ENCODE measurements around the gene DEPDC5. TPM values are rescaled to one million over a fixed set of nuclear protein-coding genes. Genes with fewer than 3 reads are reported as not detected.

DEPDC5 gene
- total RNA-seq, 1 experiment from 2014 or later, result 28.1 TPM

DNA sequence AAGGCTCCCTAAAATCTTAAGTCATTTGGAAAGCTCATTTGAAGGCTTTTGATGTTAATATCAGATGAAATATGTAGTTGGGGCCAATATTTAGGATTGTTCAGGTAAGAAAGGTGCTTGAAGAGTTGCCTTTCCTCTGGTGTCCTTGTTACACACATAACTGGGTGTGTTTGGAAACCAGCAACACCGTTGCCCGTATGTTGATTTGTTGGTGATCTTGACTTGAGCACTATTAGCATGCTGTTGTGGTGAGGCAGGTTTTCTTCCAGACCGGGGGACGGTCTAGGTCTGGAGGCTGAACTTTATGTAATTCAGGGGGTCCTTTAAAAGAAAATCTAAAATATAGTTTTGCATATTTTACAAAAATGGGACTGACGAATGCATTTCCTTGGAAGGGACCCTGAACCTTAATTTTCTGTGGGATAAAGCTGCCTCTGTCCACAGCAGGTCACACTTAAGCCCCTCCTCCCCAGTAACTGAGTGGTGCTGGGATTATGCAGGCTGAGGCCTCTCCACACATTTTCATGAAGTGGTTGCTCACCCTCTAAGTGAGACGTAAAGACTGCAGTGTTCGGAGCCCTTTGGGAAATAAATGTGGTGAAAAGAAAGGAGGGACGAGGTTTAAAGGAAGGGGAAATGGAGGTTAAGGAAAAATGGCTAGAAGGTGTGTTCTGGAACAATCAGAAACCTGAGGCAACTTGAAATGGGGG, 192.3 kb downstream of the DEPDC5 start:
- H2AFZ ChIP-seq, result peak overlapping the region; percentile 85; the same call in 1 of the 2 replicates
- H3K27ac ChIP-seq, result peak overlapping the region; percentile 22; the same call in 1 of the 2 replicates
- peak overlapping the region; percentile 90 for H3K4me2 ChIP-seq
- peaks cover 8% of the 10 kb centered on the region; the same call in 1 of the 2 replicates for H3K36me3 ChIP-seq (ENCODE audit: low read depth)
- BruUV-seq (replicated peaks), result TSS peak; percentile 45
- ChIA-PET CTCF (no interaction called here), POLR2A (ENCODE audit: unreplicated experiment) (interaction anchor here (0.6 kb wide), 1 partner anchor 113 kb away, joined by 3 read pairs; no protein-coding TSS in a partner anchor)
- H3K79me2 ChIP-seq (ENCODE audit: low read depth), result peaks cover 62% of the 10 kb centered on the region
- DNase-seq, result no peak
- no peaks in the 10 kb centered on the region for H3K9me2 ChIP-seq (ENCODE audit: insufficient read depth)
- intact Hi-C loops (cut with micrococcal nuclease; ENCODE audit: unreplicated experiment), result loop anchor here (5.0 to 10.0 kb wide), 3 partner anchors 194 to 381 kb away; partner anchors contain the start of genes DEPDC5 and PRR14L
- H4K20me1 ChIP-seq (ENCODE audit: insufficient read depth), result peaks cover 4% of the 10 kb centered on the region; the same call in 1 of the 2 replicates
- peaks cover 24% of the 10 kb centered on the region; the same call in 1 of the 2 replicates for H3F3A ChIP-seq (ENCODE audit: insufficient read depth, low read depth)
- H3K9me3 ChIP-seq (ENCODE audit: insufficient read depth, low read depth), result no peaks in the 10 kb centered on the region
- no peaks in the 10 kb centered on the region for H3K27me3 ChIP-seq (ENCODE audit: insufficient read depth, low read depth)
- TF ChIP-seq CTCF (conservative IDR thresholded peaks at IDR 0.05) (no peak), EZH2 (IDR thresholded peaks at IDR 0.05; ENCODE audit: low read depth) (no peak)
- peak overlapping the region; percentile 99 for H3K4me3 ChIP-seq
- peaks cover 20% of the 10 kb centered on the region for H3K4me1 ChIP-seq (replicated peaks; ENCODE audit: insufficient read depth)

- CTCF ChIA-PET, result interaction anchor here (0.6 kb wide), 1 partner anchor 282 kb away, joined by 8 read pairs; no protein-coding TSS in a partner anchor
Measured at GRCh38 chr22:31947296-31947695, 193.5 kb downstream of the DEPDC5 start.

More at GRCh38 chr22:31947296-31947695, 193.5 kb downstream of the DEPDC5 start:
- H3K4me2 ChIP-seq, result peak overlapping the region; percentile 90
- H4K20me1 ChIP-seq (ENCODE audit: insufficient read depth), result peaks cover 4% of the 10 kb centered on the region; the same call in 1 of the 2 replicates
- H3K4me1 ChIP-seq (replicated peaks; ENCODE audit: insufficient read depth), result peaks cover 31% of the 10 kb centered on the region
- H2AFZ ChIP-seq, result no peak overlapping the region
- no peaks in the 10 kb centered on the region for H3K9me2 ChIP-seq (ENCODE audit: insufficient read depth)
- BruUV-seq (replicated peaks), result no TSS peak
- no peak for DNase-seq
- peaks cover 74% of the 10 kb centered on the region for H3K79me2 ChIP-seq (ENCODE audit: low read depth)
- H3K27me3 ChIP-seq (ENCODE audit: insufficient read depth, low read depth), result no peaks in the 10 kb centered on the region
- no peaks in the 10 kb centered on the region for H3K9me3 ChIP-seq (ENCODE audit: insufficient read depth, low read depth)
- intact Hi-C loops (cut with micrococcal nuclease; ENCODE audit: unreplicated experiment), result loop anchor here (5.0 to 10.0 kb wide), 3 partner anchors 195 to 382 kb away; partner anchors contain the start of genes DEPDC5 and PRR14L
- POLR2A ChIA-PET (ENCODE audit: unreplicated experiment), result interaction anchor here (0.7 kb wide), 1 partner anchor 146 kb away, joined by 4 read pairs; no protein-coding TSS in a partner anchor
- TF ChIP-seq CTCF (conservative IDR thresholded peaks at IDR 0.05) (peak; percentile 66), EZH2 (IDR thresholded peaks at IDR 0.05; ENCODE audit: low read depth) (no peak)
- peaks cover 36% of the 10 kb centered on the region; the same call in 1 of the 2 replicates for H3F3A ChIP-seq (ENCODE audit: insufficient read depth, low read depth)
- H3K36me3 ChIP-seq (ENCODE audit: low read depth), result peaks cover 8% of the 10 kb centered on the region; the same call in 1 of the 2 replicates
- H3K4me3 ChIP-seq, result no peak overlapping the region
- H3K27ac ChIP-seq, result no peak overlapping the region

Data from PC-9 (cell line).